ENCODE measurements around the gene RNF144A.

Gene RNF144A

GRCh38 chr2:7025082-7025481 is 107.9 kb downstream of the RNF144A start:
- DNase-seq, result no peak

GRCh38 chr2:7026742-7027141 is 109.5 kb downstream of the RNF144A start:
- no peak for DNase-seq

- no peak for DNase-seq
Observed at GRCh38 chr2:7027411-7027810, 110.2 kb downstream of the RNF144A start.

- no peak for DNase-seq
Observed at GRCh38 chr2:7027956-7028655, 110.9 kb downstream of the RNF144A start.

- no peak for DNase-seq
Observed at GRCh38 chr2:7028846-7029245, 111.6 kb downstream of the RNF144A start.

GRCh38 chr2:7029291-7030059 is 112.3 kb downstream of the RNF144A start:
- DNase-seq, result no peak

GRCh38 chr2:7030810-7031209 is 113.6 kb downstream of the RNF144A start:
- DNase-seq, result no peak

GRCh38 chr2:7031547-7032245 is 114.5 kb downstream of the RNF144A start:
- DNase-seq, result peak in 3 of 5 donors; percentile 58 to 62 (median 62)

- no peak for DNase-seq
Observed at GRCh38 chr2:7032371-7032770, 115.2 kb downstream of the RNF144A start.

- no peak for DNase-seq
Observed at GRCh38 chr2:7033136-7033960, 116.1 kb downstream of the RNF144A start.

GRCh38 chr2:7034303-7034702 is 117.1 kb downstream of the RNF144A start:
- DNase-seq, result no peak

GRCh38 chr2:7035884-7036283 is 118.7 kb downstream of the RNF144A start:
- DNase-seq, result no peak

- DNase-seq, result peak in 3 of 5 donors; percentile 23 to 36 (median 31)
Observed at GRCh38 chr2:7037340-7038333, 120.4 kb downstream of the RNF144A start.

GRCh38 chr2:7040547-7040946 is 123.3 kb downstream of the RNF144A start:
- DNase-seq, result no peak

GRCh38 chr2:7041421-7041820 is 124.2 kb downstream of the RNF144A start:
- no peak for DNase-seq

GRCh38 chr2:7043690-7044089 is 126.5 kb downstream of the RNF144A start:
- DNase-seq, result no peak

GRCh38 chr2:7044253-7045250 is 127.3 kb downstream of the RNF144A start:
- DNase-seq, result peak; percentile 33 to 55 (median 38)

GRCh38 chr2:7045601-7046590 is 128.7 kb downstream of the RNF144A start:
- DNase-seq, result no peak

- DNase-seq, result no peak
Observed at GRCh38 chr2:7047661-7048060, 130.4 kb downstream of the RNF144A start.

Data from T-helper 1 cell (primary cell).